PC-3 (cell line): ENCODE measurements around the gene SET. TPM values are rescaled to one million over a fixed set of nuclear protein-coding genes. Genes with fewer than 3 reads are reported as not detected.

Experiments
- ATAC-seq: fragments of 200-7000 bp; cut with Tn5 transposase; 2 replicates; pipeline ENCODE4 v1.9.1; 2020; ENCODE audit warnings: mild to moderate bottlenecking, moderate library complexity
- BruUV-seq: library from RNA; stranded (reverse); fragments of 400-500 nt; replicated peaks from 2 replicates; lab custom pipeline; 2021; lab: Mats Ljungman, UMichigan
- CTCF ChIA-PET: fragments of 300-600 bp; sonication (Branson Sonifier 250); formaldehyde crosslinking; loops from one replicate; lab custom pipeline; 2022; ENCODE audit warnings: antibody characterized with exemption; lab: Charles Lee
- POLR2A ChIA-PET: fragments of 300-600 bp; sonication (Branson Sonifier 250); formaldehyde crosslinking; loops from one replicate; lab custom pipeline; 2022; ENCODE audit warnings: antibody characterized with exemption; ENCODE audit not compliant: unreplicated experiment; lab: Charles Lee
- DNase-seq: peaks from one replicate; pipeline ENCODE4 v3.0.0-alpha.2; 2015
- H2AFZ ChIP-seq: fragments of 300-600 bp; sonication (generic); 2 replicates; pipeline ENCODE4 v1.6.0; 2016; ENCODE audit warnings: antibody characterized with exemption, low read length
- H3F3A ChIP-seq: fragments of 300-600 bp; sonication (generic); one replicate; pipeline ENCODE4 v1.6.0; 2017; ENCODE audit warnings: antibody characterized with exemption, low read length, control low read depth, mild to moderate bottlenecking; ENCODE audit not compliant: unreplicated experiment
- H3K27ac ChIP-seq: fragments of 300-600 bp; sonication (generic); 2 replicates; pipeline ENCODE4 v1.5.1; 2016; ENCODE audit warnings: mild to moderate bottlenecking, low read length
- H3K27me3 ChIP-seq: fragments of 300-600 bp; sonication (generic); 2 replicates; pipeline ENCODE4 v1.6.1; 2016; ENCODE audit warnings: low read length, mixed read lengths
- H3K36me3 ChIP-seq: fragments of 300-600 bp; sonication (generic); 2 replicates; pipeline ENCODE4 v1.6.1; 2016; ENCODE audit warnings: low read depth, mixed run types, low read length, mixed read lengths
- H3K4me1 ChIP-seq: fragments of 300-600 bp; sonication (generic); 2 replicates; pipeline ENCODE4 v1.5.1; 2016; ENCODE audit warnings: low read length; ENCODE audit not compliant: insufficient read depth
- H3K4me2 ChIP-seq: fragments of 300-600 bp; sonication (generic); 2 replicates; pipeline ENCODE4 v1.6.0; 2016; ENCODE audit warnings: low read length
- H3K4me3 ChIP-seq: fragments of 300-600 bp; sonication (generic); 2 replicates; pipeline ENCODE4 v1.5.1; 2016; ENCODE audit warnings: mild to moderate bottlenecking, low read length, mixed read lengths
- H3K79me2 ChIP-seq: fragments of 300-600 bp; sonication (generic); 2 replicates; pipeline ENCODE4 v1.6.1; 2017; ENCODE audit warnings: low read length, mixed read lengths
- H3K9ac ChIP-seq: fragments of 300-600 bp; sonication (generic); 2 replicates; pipeline ENCODE4 v1.6.0; 2016; ENCODE audit warnings: mild to moderate bottlenecking, low read length
- H3K9me2 ChIP-seq: fragments of 300-600 bp; sonication (generic); replicated peaks from 2 replicates; pipeline ENCODE4 v1.6.1; 2016; ENCODE audit warnings: mixed run types, low read length, mixed read lengths
- H3K9me3 ChIP-seq: fragments of 300-600 bp; sonication (generic); 2 replicates; pipeline ENCODE4 v1.6.1; 2016; ENCODE audit warnings: low read length, mixed read lengths
- H4K20me1 ChIP-seq: fragments of 300-600 bp; sonication (generic); 2 replicates; pipeline ENCODE4 v1.6.1; 2016; ENCODE audit warnings: low read length, mixed read lengths
- CTCF ChIP-seq: fragments of 300-600 bp; sonication (generic); conservative IDR thresholded peaks from 2 replicates; pipeline ENCODE4 v1.5.1; 2017; ENCODE audit warnings: antibody characterized with exemption, low read depth, mild to moderate bottlenecking, low read length
- EZH2 ChIP-seq: fragments of 300-600 bp; sonication (generic); IDR thresholded peaks from one replicate; pipeline ENCODE4 v1.6.1; 2017; ENCODE audit warnings: antibody characterized with exemption, mild to moderate bottlenecking, low read length; ENCODE audit not compliant: unreplicated experiment
- EZH2phosphoT487 ChIP-seq: fragments of 300-600 bp; sonication (generic); IDR thresholded peaks from 2 replicates; pipeline ENCODE4 v1.6.1; 2018; ENCODE audit warnings: mild to moderate bottlenecking, antibody characterized with exemption, low read length, borderline replicate concordance
- intact Hi-C: fragments of 100-400 bp; cut with micrococcal nuclease; formaldehyde crosslinking; loops from 2 replicates; pipeline ENCODE4 v1.9.0; 2023
- total RNA-seq: library from RNA; depleted of rRNA; stranded (reverse); fragments of >200 nt; gene quantifications from 2 replicates; pipeline ENCODE4 v1.2.3, GENCODE V29; 2014

The SET gene
- total RNA-seq, 1 experiment from 2014 or later = 647 TPM

- intact Hi-C loops = no loop called here
- H3K36me3 ChIP-seq = no peaks in the 10 kb centered on the region
- POLR2A ChIA-PET = no interaction called here
- DNase-seq (no peak), ATAC-seq (no peak)
- BruUV-seq = no TSS peak
- H3K9ac ChIP-seq = no peak overlapping the region
- TF ChIP-seq EZH2 = no peak
- TF ChIP-seq EZH2phosphoT487 = no peak
- TF ChIP-seq CTCF = no peak
- CTCF ChIA-PET = no interaction called here
- no peaks in the 10 kb centered on the region for H3K9me3 ChIP-seq
- no peak overlapping the region for H3K4me3 ChIP-seq
- no peak overlapping the region for H2AFZ ChIP-seq
- peaks cover 3% of the 10 kb centered on the region for H3K4me1 ChIP-seq
- no peak overlapping the region; the same call in 1 of the 2 replicates for H3K4me2 ChIP-seq
- no peaks in the 10 kb centered on the region for H3K27me3 ChIP-seq
- no peaks in the 10 kb centered on the region for H3F3A ChIP-seq
- H3K9me2 ChIP-seq = no peaks in the 10 kb centered on the region
- H3K79me2 ChIP-seq = peaks cover 22% of the 10 kb centered on the region
- no peaks in the 10 kb centered on the region for H4K20me1 ChIP-seq
- no peak overlapping the region for H3K27ac ChIP-seq
Measured at GRCh38 chr9:128653908-128654307, 35.1 kb upstream of the SET start.

GRCh38 chr9:128654481-128654880 lies 34.5 kb upstream of the SET start:
- H3K9ac ChIP-seq = no peak overlapping the region
- no peak overlapping the region for H3K27ac ChIP-seq
- H3K79me2 ChIP-seq = peaks cover 19% of the 10 kb centered on the region
- no peaks in the 10 kb centered on the region for H3K27me3 ChIP-seq
- no peak overlapping the region for H2AFZ ChIP-seq
- no peak for DNase-seq
- H3K4me2 ChIP-seq = peak overlapping the region; percentile 59; the same call in 1 of the 2 replicates
- POLR2A ChIA-PET = no interaction called here
- ATAC-seq = no peak
- H3K9me3 ChIP-seq = no peaks in the 10 kb centered on the region
- CTCF ChIA-PET = no interaction called here
- no peaks in the 10 kb centered on the region for H4K20me1 ChIP-seq
- peak overlapping the region; percentile 37; the same call in 1 of the 2 replicates for H3K4me3 ChIP-seq
- H3F3A ChIP-seq = no peaks in the 10 kb centered on the region
- no peaks in the 10 kb centered on the region for H3K9me2 ChIP-seq
- BruUV-seq = no TSS peak
- peaks cover 3% of the 10 kb centered on the region for H3K4me1 ChIP-seq
- TF ChIP-seq CTCF (no peak), EZH2phosphoT487 (no peak), EZH2 (no peak)
- intact Hi-C loops = no loop called here
- H3K36me3 ChIP-seq = no peaks in the 10 kb centered on the region
